ENCODE results near the gene EHBP1L1. TPM values are rescaled to one million over a fixed set of nuclear protein-coding genes. Genes with fewer than 3 reads are reported as not detected.

The EHBP1L1 gene
- total and polyA plus RNA-seq, 8 donors, result 28.5 to 133 (median 36.0) TPM

DNA sequence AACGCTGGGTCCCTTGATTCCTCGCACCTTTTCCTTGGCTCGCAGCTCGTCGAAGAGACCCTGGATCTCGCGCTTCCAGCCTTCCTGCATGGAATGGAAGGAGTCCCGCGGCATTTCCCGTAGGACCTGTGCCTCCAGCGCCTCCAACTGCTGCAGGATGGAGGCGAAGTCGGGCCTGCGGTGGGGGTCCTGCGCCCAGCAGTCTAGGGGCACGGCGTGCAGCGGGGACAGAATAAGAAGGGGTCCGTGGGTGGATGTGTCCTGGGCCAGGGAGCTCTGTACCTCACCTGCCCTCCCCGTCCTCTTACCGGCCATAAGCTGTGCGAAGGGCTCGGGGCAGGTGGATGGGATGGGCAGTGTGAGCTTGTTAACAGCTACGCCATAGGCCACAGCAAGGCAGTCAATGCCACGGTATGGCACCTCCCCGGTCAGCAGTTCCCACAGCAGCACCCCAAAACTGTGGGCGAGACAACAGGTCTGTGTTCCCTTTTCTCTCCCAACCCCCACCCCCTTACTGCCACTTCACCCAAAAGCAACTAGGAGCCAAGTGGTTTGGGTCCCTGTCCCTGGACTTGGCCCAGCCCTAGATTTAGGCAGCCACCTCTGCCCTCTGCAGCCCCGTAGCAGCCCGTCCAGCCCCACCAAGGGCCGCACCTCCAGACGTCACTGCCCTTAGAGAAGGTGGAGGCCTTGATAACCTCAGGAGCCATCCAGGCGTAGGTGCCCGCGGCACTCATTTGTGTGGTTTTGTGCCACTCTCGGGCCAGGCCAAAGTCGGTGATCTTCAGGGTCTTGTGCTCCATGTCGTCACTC, 32.0 kb downstream of the EHBP1L1 start:
- no peak for DNase-seq
- Histone ChIP-seq H3K9me3 (no peaks in the 10 kb centered on the region), H3K27ac (peak overlapping the region in 1 of 2 donors; percentile 53), H3K4me1 (peaks cover 37 to 62% of the 10 kb centered on the region in 2 donors), H3K36me3 (peaks cover 0 to 76% of the 10 kb centered on the region in 2 donors), H3K27me3 (no peaks in the 10 kb centered on the region), H3K4me3 (peak overlapping the region in 1 of 2 donors; percentile 17)
- TF ChIP-seq CTCF (IDR thresholded peaks at IDR 0.05), result no peak
- intact Hi-C loops (cut with DNase I), result no loop called here
- ATAC-seq, result no peak

DNA sequence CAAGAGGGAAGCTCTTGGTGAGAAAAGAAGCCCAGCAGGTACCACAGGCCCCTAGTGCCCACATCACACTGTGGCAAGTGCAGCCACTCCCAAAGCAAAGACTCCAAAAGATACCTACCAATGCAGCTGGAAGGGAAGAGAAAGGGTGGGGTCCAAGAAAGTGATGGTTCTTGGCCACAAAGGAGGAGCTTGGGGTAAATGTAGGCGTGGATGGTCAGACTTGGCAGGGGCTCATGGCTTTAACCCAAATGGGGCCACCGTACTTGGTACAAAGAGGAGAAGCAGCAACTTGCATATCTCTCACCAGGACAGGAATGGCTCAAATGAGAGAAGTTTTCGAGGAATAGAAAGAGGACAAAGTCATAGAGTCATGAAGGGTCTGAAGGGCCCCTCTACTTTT, 33.4 kb downstream of the EHBP1L1 start:
- intact Hi-C loops (cut with DNase I), result no loop called here
- TF ChIP-seq CTCF (IDR thresholded peaks at IDR 0.05), result no peak
- peak overlapping the region in 1 of 2 donors; percentile 40 for H3K27ac ChIP-seq
- no peaks in the 10 kb centered on the region for H3K27me3 ChIP-seq
- no peak for ATAC-seq
- no peak for DNase-seq
- H3K4me3 ChIP-seq, result peak overlapping the region in 1 of 2 donors; percentile 72
- peaks cover 43 to 68% of the 10 kb centered on the region in 2 donors for H3K4me1 ChIP-seq
- H3K9me3 ChIP-seq, result no peaks in the 10 kb centered on the region
- H3K36me3 ChIP-seq, result peaks cover 0 to 62% of the 10 kb centered on the region in 2 donors

DNA sequence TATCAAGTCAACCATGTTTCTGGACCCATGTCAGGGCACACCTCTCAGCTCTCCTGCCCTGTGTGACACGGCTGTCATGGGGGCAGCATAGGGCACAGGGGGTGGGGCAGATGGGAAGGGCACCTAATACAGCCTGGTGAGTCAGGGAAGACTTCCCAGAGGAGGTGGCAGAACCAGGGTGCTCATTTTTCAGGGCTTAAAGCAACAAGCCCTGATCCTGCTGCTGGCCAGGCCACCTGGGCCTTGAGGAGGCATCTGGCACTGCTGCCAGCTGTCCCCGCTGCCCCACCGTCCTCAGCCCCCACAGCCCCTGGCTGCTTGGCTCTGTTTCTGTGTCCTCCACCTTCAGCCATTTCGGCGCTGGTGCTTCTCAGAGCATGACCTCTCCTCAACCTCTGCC, 33.8 kb downstream of the EHBP1L1 start:
- TF ChIP-seq CTCF (IDR thresholded peaks at IDR 0.05), result no peak
- Histone ChIP-seq H3K4me3 (peak overlapping the region in 1 of 2 donors; percentile 72), H3K27me3 (no peaks in the 10 kb centered on the region), H3K4me1 (peaks cover 43 to 68% of the 10 kb centered on the region in 2 donors), H3K27ac (peak overlapping the region in 1 of 2 donors; percentile 84), H3K9me3 (no peaks in the 10 kb centered on the region), H3K36me3 (peaks cover 0 to 57% of the 10 kb centered on the region in 2 donors)
- intact Hi-C loops (cut with DNase I), result no loop called here
- DNase-seq (no peak), ATAC-seq (no peak)

DNA sequence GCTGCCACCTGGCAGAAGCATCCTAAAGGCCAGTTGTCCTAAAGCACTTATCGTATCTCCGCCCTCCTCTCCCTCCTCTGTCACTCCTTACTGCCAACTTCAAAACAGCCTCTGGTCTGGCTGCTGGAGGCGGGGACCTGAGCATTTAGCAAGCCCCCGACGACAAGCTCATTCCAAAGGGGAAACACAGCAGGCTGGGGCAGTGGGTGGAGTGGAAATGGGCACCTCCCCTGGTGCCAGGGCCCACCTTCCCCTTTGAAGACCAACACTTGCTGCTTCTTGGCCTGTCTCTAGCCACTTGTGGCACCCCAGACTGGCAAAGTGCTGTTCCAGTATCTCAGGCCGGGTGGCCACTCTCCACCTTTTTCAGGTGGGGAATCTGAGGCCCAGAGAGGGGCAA, 34.6 kb downstream of the EHBP1L1 start:
- peaks cover 0 to 50% of the 10 kb centered on the region in 2 donors for H3K36me3 ChIP-seq
- H3K4me1 ChIP-seq, result peaks cover 43 to 68% of the 10 kb centered on the region in 2 donors
- no peak for ATAC-seq
- intact Hi-C loops (cut with DNase I), result no loop called here
- no peak for TF ChIP-seq CTCF (IDR thresholded peaks at IDR 0.05)
- DNase-seq, result no peak
- no peaks in the 10 kb centered on the region for H3K27me3 ChIP-seq
- no peaks in the 10 kb centered on the region for H3K9me3 ChIP-seq
- peak overlapping the region in 1 of 2 donors; percentile 72 for H3K4me3 ChIP-seq
- H3K27ac ChIP-seq, result peak overlapping the region; percentile 84 to 89

DNA sequence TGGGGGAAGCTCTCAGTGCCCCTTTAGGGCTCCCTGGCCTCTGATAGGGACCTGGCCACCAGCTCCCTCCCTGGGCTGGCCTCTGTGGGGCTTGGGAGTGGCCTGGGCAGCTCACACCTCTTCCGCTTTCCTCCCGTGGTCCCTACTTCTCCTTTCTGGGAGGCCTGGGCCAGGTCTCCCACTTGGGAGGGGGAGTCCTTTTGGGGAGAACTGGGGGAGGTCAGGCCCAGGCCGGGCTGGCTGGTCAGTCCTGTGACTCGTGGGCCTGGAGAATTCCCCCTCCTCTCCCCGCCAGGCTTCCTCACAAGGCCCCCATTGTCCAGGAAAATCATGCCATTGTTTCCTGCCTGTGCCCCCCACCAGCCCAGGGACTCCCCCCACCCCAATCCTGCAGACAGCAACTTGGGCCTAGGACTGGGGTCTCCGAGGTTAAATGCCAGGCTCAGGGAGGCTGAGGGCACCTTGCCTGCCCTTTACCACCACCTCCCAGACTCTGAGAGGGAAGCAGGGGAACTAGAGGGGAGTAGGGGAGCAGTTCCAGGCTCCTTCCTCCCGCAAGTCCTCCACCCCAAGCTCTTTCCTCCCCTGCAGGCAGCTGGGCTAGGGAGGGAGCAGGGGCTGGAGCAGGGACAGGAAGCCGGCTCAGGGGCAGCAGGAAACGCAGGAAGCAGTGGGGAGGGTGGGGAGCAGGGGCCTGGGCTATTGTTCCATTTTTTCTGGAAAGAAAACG, 35.3 kb downstream of the EHBP1L1 start:
- peak overlapping the region; percentile 84 to 89 for H3K27ac ChIP-seq
- H3K9me3 ChIP-seq, result no peaks in the 10 kb centered on the region
- no peaks in the 10 kb centered on the region for H3K27me3 ChIP-seq
- intact Hi-C loops (cut with DNase I), result no loop called here
- peaks cover 0 to 42% of the 10 kb centered on the region in 2 donors for H3K36me3 ChIP-seq
- TF ChIP-seq CTCF (IDR thresholded peaks at IDR 0.05), result no peak
- DNase-seq (peak in 3 of 4 donors; percentile 37 to 93 (median 85)), ATAC-seq (no peak)
- H3K4me1 ChIP-seq, result peaks cover 43 to 69% of the 10 kb centered on the region in 2 donors
- peak overlapping the region; percentile 2 to 72 for H3K4me3 ChIP-seq
